Liver (tissue), 9 donors: ENCODE results near the gene LIPE. TPM values are rescaled to one million over a fixed set of nuclear protein-coding genes. Genes with fewer than 3 reads are reported as not detected.

Experiments used
- DNase-seq: peaks from one replicate; pipeline ENCODE4 v3.0.0-alpha.2; 2017; ENCODE audit warnings: low spot score
- H3K27ac ChIP-seq, 2 donors: one replicate each; pipeline ENCODE4 v1.7.0; 2013; ENCODE audit warnings: inconsistent platforms in 2 of 2, low read length in 2 of 2, control low read depth in 1 of 2, low read depth in 1 of 2, mild to moderate bottlenecking in 1 of 2
- H3K27me3 ChIP-seq, 4 donors: one replicate each; pipeline versions ENCODE4 v1.6.1 to v1.7.0; 2013; ENCODE audit warnings: low read length in 3 of 4, inconsistent platforms in 1 of 4, mild to moderate bottlenecking in 1 of 4, moderate library complexity in 1 of 4; ENCODE audit not compliant: control insufficient read depth in 4 of 4, insufficient read depth in 4 of 4
- H3K36me3 ChIP-seq, 4 donors: one replicate each; pipeline versions ENCODE4 v1.6.1 to v1.7.0; 2013; ENCODE audit warnings: low read length in 3 of 4, mild to moderate bottlenecking in 3 of 4, low read depth in 1 of 4, moderate library complexity in 1 of 4; ENCODE audit not compliant: control insufficient read depth in 4 of 4, insufficient read depth in 3 of 4
- H3K4me1 ChIP-seq, 4 donors: one replicate each; pipeline versions ENCODE4 v1.6.1 to v1.7.0; 2013; ENCODE audit warnings: low read length in 3 of 4, mild to moderate bottlenecking in 3 of 4, moderate library complexity in 1 of 4; ENCODE audit not compliant: control insufficient read depth in 4 of 4, insufficient read depth in 4 of 4
- H3K4me3 ChIP-seq, 3 donors: one replicate each; pipeline versions ENCODE4 v1.6.1 to v1.7.0; 2013; ENCODE audit warnings: low read length in 3 of 3, control low read depth in 1 of 3, low read depth in 1 of 3, mild to moderate bottlenecking in 1 of 3
- H3K9ac ChIP-seq, 2 donors: one replicate each; pipeline ENCODE4 v1.7.0; 2013; ENCODE audit warnings: low read length in 2 of 2, mild to moderate bottlenecking in 2 of 2, moderate library complexity in 2 of 2, control low read depth in 1 of 2, low read depth in 1 of 2
- H3K9me3 ChIP-seq, 4 donors: one replicate each; pipeline versions ENCODE4 v1.6.1 to v1.7.0; 2013; ENCODE audit warnings: low read length in 3 of 4; ENCODE audit not compliant: control insufficient read depth in 4 of 4
- CTCF ChIP-seq: fragments of 150-350 bp; IDR thresholded peaks from 2 replicates; pipeline ENCODE4 v1.5.1; 2017; ENCODE audit warnings: improper control_type of control experiment, low read depth, low read length; ENCODE audit not compliant: missing input control
- EGR1 ChIP-seq, 2 donors: IDR thresholded peaks; 2 replicates each; pipeline ENCODE4 v1.6.1; 2016 to 2018; ENCODE audit warnings: antibody characterized with exemption in 2 of 2, low read depth in 2 of 2
- FOXA2 ChIP-seq: IDR thresholded peaks from 2 replicates; pipeline ENCODE4 v1.6.1; 2016; ENCODE audit warnings: antibody characterized with exemption
- GABPA ChIP-seq, 2 donors: IDR thresholded peaks in 1 of 2; conservative IDR thresholded peaks in 1 of 2; 2 replicates each; pipeline ENCODE4 v1.6.1; 2016; ENCODE audit warnings: antibody characterized with exemption in 2 of 2, mild to moderate bottlenecking in 1 of 2, moderate library complexity in 1 of 2
- HNF4A ChIP-seq, 2 donors: conservative IDR thresholded peaks; 2 replicates each; pipeline ENCODE4 v1.6.1; 2016; ENCODE audit warnings: antibody characterized with exemption in 2 of 2, mild to moderate bottlenecking in 2 of 2
- JUND ChIP-seq, 2 donors: IDR thresholded peaks; 2 replicates each; pipeline ENCODE4 v1.6.1; 2016; ENCODE audit warnings: antibody characterized with exemption in 2 of 2
- MAX ChIP-seq: IDR thresholded peaks from 2 replicates; pipeline ENCODE4 v1.6.1; 2016; ENCODE audit warnings: antibody characterized with exemption
- NR2F2 ChIP-seq: IDR thresholded peaks from 2 replicates; pipeline ENCODE4 v1.6.1; 2016; ENCODE audit warnings: antibody characterized with exemption
- RAD21 ChIP-seq, 2 donors: IDR thresholded peaks; 2 replicates each; pipeline ENCODE4 v1.6.1; 2016; ENCODE audit warnings: antibody characterized with exemption in 2 of 2, mild to moderate bottlenecking in 2 of 2
- REST ChIP-seq: IDR thresholded peaks from 2 replicates; pipeline ENCODE4 v1.6.1; 2016; ENCODE audit warnings: antibody characterized with exemption, mild to moderate bottlenecking
- RXRA ChIP-seq, 2 donors: IDR thresholded peaks; 2 replicates each; pipeline ENCODE4 v1.6.1; 2017 to 2018; ENCODE audit warnings: antibody characterized with exemption in 2 of 2, mild to moderate bottlenecking in 1 of 2
- SP1 ChIP-seq: IDR thresholded peaks from 2 replicates; pipeline ENCODE4 v1.6.1; 2018; ENCODE audit warnings: antibody characterized with exemption, mild to moderate bottlenecking
- TAF1 ChIP-seq: conservative IDR thresholded peaks from 2 replicates; pipeline ENCODE4 v1.6.1; 2016; ENCODE audit warnings: antibody characterized with exemption, mild to moderate bottlenecking
- YY1 ChIP-seq: IDR thresholded peaks from 2 replicates; pipeline ENCODE4 v1.6.1; 2016; ENCODE audit warnings: antibody characterized with exemption, mild to moderate bottlenecking
- ZBTB33 ChIP-seq: IDR thresholded peaks from 2 replicates; pipeline ENCODE4 v1.6.1; 2016; ENCODE audit warnings: antibody characterized with exemption
- WGBS: extraction: QIAGEN DNeasy Blood & Tissue Kit; methylation state at CpG from one replicate; pipeline ENCODE4 v1.1.7; 2013; 5-methylcytosine and 5-hydroxymethylcytosine counted together
- polyA plus RNA-seq, 2 donors: library from polyadenylated mRNA; stranded (reverse) in 1 of 2; unstranded in 1 of 2; fragments of 200-250 nt in 1 of 2; fragments of >200 nt in 1 of 2; fragmentation: Nextera tagmentation in 1 of 2; extraction: Ambion mirVana in 1 of 2; gene quantifications; one replicate each; pipeline versions ENCODE4 v1.2.1 to v1.2.3, GENCODE V29; 2013 to 2015
- total RNA-seq, 2 donors: library from RNA; depleted of rRNA; stranded (reverse); fragments of >200 nt; gene quantifications; one replicate each; pipeline ENCODE4 v1.2.3, GENCODE V29; 2014
- donor health status: healthy.
- donor health status: healthy.
- donor health status: healthy.
- donor health status: healthy.
- donor health status: healthy.

The LIPE gene
- total and polyA plus RNA-seq, 4 donors: 0.88 to 4.7 (median 1.5) TPM

GRCh38 chr19:42472402-42473147 is 45.4 kb upstream of the LIPE start:
- Histone ChIP-seq H3K4me1 (no peaks in the 10 kb centered on the region), H3K36me3 (no peaks in the 10 kb centered on the region), H3K9ac (no peak overlapping the region), H3K27ac (no peak overlapping the region), H3K9me3 (no peaks in the 10 kb centered on the region), H3K4me3 (no peak overlapping the region), H3K27me3 (no peaks in the 10 kb centered on the region)
- DNase-seq: no peak
- no peak for TF ChIP-seq JUND (IDR thresholded peaks at IDR 0.05)
- no peak for TF ChIP-seq EGR1 (IDR thresholded peaks at IDR 0.05; ENCODE audit: low read depth in 2 of 2)
- TF ChIP-seq NR2F2: no peak
- WGBS: 92% methylated on average over 7 of the region's 7 CpGs

- Histone ChIP-seq H3K9ac (no peak overlapping the region), H3K4me3 (no peak overlapping the region), H3K36me3 (no peaks in the 10 kb centered on the region), H3K27ac (no peak overlapping the region), H3K9me3 (no peaks in the 10 kb centered on the region), H3K27me3 (no peaks in the 10 kb centered on the region), H3K4me1 (no peaks in the 10 kb centered on the region)
- DNase-seq: no peak
- no peak for TF ChIP-seq EGR1 (IDR thresholded peaks at IDR 0.05; ENCODE audit: low read depth in 2 of 2)
- no peak for TF ChIP-seq GABPA (IDR thresholded peaks at IDR 0.05 in 1 of 2, conservative IDR thresholded peaks at IDR 0.05 in 1 of 2)
- no peak for TF ChIP-seq YY1
- TF ChIP-seq FOXA2: no peak
- no peak for TF ChIP-seq TAF1
- TF ChIP-seq RAD21 (IDR thresholded peaks at IDR 0.05): no peak
- no peak for TF ChIP-seq RXRA (IDR thresholded peaks at IDR 0.05)
- no peak for TF ChIP-seq MAX
- 84% methylated on average over 7 of the region's 7 CpGs for WGBS
These were observed 44.5 kb upstream of the LIPE start for GRCh38 chr19:42471554-42472249.

GRCh38 chr19:42469311-42470235 is 42.4 kb upstream of the LIPE start:
- H3K27ac ChIP-seq: no peak overlapping the region
- WGBS: 61% methylated on average over 8 of the region's 8 CpGs
- no peak overlapping the region for H3K9ac ChIP-seq
- DNase-seq: no peak
- H3K4me3 ChIP-seq: no peak overlapping the region
- H3K27me3 ChIP-seq: no peaks in the 10 kb centered on the region
- H3K9me3 ChIP-seq: no peaks in the 10 kb centered on the region
- H3K36me3 ChIP-seq: no peaks in the 10 kb centered on the region
- H3K4me1 ChIP-seq: peaks cover 0 to 4% (median 1%) of the 10 kb centered on the region in 4 donors
- no peak for TF ChIP-seq RAD21 (IDR thresholded peaks at IDR 0.05)
- TF ChIP-seq YY1: no peak
- TF ChIP-seq SP1: no peak
- no peak for TF ChIP-seq CTCF
- TF ChIP-seq JUND (IDR thresholded peaks at IDR 0.05): no peak
- no peak for TF ChIP-seq TAF1
- TF ChIP-seq NR2F2: no peak
- TF ChIP-seq REST: no peak
- TF ChIP-seq HNF4A (conservative IDR thresholded peaks at IDR 0.05): no peak
- TF ChIP-seq FOXA2: no peak
- no peak for TF ChIP-seq GABPA (IDR thresholded peaks at IDR 0.05 in 1 of 2, conservative IDR thresholded peaks at IDR 0.05 in 1 of 2)
- TF ChIP-seq MAX: no peak
- no peak for TF ChIP-seq EGR1 (IDR thresholded peaks at IDR 0.05; ENCODE audit: low read depth in 2 of 2)
- no peak for TF ChIP-seq ZBTB33
- no peak for TF ChIP-seq RXRA (IDR thresholded peaks at IDR 0.05)
